ENCODE data around the gene EXOC7. TPM values are rescaled to one million over a fixed set of nuclear protein-coding genes. Genes with fewer than 3 reads are reported as not detected.

EXOC7 gene
- total RNA-seq, 1 donor from 2014 or later, result 132 TPM

DNA sequence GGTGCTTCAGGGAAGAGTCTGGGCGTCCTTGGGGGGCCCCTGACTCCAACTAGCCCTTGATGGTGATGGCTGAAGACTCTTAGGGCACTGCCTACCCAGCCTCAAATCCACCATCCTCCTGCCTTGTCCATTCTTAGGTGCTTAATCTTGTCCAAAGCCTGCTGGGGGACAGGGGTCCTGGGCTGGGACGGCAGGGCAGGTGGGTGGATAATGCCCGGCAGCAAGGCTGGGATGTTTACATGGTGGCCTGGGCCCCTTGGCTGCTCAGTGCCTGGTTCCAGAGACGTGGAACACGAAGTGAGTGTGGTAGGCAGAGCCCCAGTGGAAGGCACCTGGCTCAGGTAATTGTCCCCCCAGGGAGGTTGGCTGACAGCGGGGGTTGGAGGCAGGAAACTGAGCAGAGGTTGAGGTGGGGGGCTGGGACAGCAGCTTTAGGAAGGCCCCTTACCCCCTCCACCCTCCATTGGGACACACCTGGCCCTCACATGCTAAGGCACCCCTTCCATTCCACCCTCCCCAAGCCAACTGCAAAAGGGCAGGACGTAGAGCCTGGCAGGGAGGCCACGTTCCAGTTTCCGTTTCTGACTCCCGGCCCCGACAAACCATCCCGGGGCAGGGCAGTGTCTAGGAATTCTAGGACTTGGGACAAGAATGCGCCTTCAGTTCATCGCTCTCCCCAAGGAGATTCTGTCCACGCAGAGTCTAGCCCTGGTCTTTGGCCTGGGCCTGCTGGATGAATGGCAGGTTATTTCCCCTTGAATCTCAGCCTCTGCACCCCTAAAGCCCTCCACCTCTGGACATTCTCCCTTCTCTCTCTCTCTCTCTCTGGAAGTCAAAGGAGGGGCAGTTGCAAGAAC lies 35.5 kb upstream of the EXOC7 start:
- intact Hi-C loops (cut with micrococcal nuclease), result no loop called here

DNA sequence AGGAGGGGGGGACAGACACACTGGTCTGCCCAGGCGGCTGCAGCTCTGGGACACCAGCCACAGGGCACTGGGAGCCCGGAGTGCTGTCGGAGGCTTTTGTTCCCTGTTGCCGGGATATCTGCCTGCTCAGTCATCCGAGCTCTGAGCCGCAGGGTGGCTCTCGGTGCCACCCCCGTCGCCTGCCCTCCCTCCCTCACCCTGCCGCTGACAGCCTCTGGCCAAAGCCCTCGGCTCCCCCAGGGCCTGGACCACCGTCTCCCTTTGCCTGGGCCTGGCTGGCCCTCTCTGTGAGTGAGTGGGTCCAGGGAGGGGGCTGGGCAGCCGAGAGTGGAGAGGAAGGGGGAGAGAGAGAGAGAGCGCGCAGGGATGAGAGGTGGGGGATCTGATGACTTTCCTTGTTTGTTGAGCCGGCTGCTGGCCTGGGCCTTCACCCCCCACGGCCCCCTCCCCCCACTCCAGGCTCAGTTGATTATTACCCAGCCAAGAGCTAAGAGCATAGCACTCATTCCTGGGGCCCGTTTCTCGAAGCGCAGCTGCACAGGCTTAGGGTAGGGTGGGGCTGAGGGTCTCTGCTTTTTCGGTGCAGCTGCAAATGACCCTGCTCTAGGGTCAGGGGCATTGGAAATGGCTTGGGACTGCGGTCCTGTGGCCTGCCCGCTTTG lies 34.8 kb upstream of the EXOC7 start:
- intact Hi-C loops (cut with micrococcal nuclease), result no loop called here

DNA sequence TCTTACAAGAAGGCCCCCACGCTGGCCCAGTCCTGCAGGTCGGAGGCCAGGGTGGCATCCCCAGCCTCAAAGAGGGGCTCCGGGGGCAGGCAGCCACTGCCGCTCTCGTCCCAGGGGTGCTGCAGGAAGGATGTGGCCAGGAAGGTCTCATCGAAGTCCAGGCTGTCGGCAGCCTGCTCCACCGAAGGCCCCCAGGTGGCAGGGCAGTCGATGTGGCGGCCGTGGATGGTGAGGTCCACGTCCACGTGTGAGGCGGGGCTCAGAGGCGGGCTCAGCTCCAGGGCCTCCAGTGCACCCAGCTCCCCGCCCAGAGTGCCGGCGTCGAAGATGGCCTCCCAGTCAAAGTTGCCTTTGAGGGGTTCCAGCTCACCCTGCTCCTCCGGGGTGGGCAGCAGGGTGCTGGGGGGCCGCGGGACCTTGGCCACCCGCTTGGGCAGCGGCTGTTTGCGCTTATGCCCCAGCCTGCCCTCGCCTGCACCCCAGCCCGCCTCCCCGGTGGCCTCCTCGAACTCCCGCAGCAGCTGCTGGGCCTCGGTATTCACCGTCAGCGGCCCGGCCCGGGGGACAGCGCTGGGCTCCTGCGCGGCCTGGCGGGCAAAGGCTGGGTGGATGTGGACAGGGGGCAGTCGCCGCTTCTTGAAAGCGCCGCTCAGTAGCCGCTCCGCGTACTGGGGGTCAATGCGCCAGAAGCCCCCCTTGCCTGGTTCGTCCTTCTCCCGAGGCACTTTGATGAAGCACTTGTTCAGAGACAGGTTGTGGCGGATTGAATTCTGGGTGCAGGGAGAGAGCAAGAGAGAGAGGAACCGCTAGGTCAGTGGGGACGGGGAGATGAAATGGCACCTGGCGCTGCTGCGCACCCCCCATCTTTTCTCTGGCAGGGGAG lies 34.0 kb upstream of the EXOC7 start:
- intact Hi-C loops (cut with micrococcal nuclease), result no loop called here

DNA sequence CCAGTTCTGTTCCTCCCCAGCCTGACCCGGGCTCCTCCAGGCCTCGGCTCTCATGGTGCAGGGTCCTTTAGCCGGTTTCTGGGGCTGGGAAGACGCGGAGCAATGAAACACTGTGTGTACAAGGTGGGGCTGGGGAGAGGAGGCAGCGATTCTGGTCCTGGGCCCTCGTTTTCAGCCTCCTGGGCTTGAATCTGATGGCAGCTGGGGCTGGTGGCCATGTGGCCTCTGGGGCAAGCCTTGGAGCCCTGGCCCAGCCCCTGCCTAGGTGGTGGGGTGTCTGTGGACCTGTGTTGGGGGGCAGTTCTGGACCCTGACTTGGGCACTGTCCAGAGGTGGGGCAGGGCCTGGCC lies 33.4 kb upstream of the EXOC7 start:
- intact Hi-C loops (cut with micrococcal nuclease), result no loop called here

DNA sequence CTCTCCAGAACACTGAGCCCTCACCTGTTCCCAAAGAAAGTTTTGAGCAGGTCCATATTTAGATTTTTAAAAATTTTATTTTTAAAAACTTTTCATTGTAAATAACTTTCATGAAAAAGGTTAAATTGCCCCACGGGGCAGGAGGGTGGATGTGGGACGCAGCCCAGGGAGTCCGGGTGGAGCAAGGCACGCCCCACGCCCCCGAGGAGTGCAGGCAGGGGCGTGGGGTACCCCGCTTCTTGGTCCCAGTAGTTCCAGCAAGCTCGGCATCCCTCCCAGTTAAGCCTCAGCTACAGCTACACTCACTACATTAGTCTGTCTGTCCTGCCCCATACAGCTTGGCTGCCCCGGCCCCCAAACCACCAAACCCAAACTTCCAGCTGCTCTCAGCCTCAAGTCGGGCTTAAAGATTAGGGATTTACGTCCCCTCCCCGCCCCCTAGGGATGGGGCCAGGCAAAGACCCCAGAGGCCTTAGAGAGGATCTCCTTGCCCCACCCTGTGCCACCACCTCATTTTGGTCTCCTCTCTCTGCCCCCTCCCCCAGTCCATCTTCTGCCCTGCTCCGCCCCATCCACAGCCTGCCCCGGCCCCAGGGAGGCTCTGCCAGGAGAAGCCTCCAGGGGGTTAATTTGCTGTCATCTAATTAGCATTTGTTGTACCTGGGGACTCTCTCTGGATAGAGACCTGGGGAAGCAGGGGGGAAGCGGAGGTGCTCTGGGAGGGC lies 32.9 kb upstream of the EXOC7 start:
- intact Hi-C loops (cut with micrococcal nuclease), result no loop called here

DNA sequence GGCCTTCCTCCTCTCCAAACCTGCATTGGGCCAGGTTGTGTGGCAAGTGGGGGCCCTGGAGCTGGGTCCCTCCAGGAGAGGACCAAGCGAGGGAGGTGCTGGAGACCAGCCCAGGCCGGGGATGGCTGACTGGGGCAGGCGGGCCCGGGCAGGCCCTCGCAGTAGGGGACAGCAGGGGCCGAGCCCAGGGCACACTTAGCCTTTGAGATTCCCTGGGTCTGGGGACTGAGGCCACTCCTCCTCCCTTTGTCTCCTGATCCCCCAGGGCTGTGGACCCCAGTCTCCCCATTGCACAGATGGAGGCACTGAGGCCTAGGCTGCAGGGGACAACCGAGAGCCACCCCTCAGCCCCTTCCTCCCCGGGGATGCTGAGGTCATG lies 32.2 kb upstream of the EXOC7 start:
- intact Hi-C loops (cut with micrococcal nuclease), result no loop called here

DNA sequence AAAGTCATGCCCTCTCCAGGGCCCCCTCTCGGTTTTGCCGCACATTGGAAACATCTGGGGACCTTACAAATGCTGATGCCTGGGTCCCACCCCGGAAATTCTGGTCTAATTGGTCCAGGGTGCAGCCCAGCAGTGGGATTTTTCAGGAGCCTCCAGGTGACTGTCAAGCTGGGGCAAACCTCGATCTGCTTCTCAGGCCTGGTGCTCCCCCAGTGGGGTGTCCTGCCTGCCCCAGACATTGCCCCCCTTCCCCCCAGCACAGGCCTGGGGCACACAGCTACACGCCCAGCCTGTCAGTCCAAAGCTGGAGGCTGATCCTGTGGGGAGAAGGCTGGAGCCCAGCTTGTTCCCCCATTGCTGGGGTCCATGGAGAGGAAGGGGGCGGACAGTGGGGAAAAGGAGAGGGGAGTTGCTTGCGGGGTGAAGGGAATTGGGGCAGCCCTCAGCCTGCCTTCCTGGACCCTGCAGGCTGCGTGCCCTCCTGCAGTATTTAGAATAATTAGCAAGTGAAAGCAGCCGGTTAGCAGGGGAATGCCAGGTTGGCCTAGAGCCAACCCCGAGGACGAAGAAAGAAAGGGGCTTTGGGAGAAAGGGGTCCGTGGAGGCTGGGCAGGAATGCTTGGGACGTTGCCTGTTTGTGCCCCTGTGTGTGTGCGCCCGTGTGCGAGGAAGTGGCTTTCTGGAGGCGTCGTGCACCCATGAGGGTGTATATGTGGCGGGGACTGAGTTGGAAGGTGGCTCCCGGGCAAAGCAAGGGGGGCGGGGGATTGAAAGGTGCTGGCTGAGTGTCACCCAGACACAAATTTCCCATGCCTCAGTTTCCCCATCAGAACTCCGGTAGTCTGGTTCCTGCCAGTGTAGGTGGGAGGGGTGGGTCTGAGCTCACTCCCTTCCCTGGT lies 31.6 kb upstream of the EXOC7 start:
- intact Hi-C loops (cut with micrococcal nuclease), result no loop called here

DNA sequence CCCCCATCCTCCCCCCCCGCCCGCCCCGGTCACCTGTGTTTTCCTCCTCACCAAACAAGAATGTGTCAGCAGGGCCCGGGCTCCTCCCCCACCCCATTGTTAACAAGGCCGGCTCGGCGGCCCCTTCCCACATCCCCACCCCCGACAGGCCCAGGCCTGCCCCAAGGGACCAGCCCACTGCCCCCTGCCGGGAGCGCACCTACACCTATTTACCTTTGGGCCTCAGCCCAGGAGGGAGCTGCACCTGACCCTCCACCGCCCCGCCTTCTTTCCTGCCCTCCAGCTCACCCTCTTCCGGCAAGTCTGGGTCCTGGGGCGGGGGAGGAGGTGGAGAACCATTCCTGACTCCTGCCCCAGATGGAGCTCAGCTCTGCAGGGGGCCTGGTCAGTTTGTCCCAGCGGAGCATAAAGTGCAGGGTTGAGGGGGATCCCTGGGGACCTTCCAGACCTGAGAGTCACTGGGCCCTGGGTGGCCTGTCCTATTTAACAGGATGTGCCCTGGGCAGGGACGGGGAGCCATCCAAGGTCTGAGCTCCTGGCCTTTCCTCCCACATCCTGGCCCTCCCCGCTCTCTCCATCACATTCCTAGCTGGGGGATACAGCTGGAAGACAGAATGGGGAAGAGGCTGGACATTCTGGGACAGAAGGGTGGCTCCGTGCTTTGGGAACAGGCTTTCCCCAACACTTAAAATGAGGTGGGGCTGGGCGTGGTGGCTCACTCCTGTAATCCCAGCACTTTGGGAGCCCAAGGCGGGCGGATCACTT lies 29.2 kb upstream of the EXOC7 start:
- intact Hi-C loops (cut with micrococcal nuclease), result no loop called here

DNA sequence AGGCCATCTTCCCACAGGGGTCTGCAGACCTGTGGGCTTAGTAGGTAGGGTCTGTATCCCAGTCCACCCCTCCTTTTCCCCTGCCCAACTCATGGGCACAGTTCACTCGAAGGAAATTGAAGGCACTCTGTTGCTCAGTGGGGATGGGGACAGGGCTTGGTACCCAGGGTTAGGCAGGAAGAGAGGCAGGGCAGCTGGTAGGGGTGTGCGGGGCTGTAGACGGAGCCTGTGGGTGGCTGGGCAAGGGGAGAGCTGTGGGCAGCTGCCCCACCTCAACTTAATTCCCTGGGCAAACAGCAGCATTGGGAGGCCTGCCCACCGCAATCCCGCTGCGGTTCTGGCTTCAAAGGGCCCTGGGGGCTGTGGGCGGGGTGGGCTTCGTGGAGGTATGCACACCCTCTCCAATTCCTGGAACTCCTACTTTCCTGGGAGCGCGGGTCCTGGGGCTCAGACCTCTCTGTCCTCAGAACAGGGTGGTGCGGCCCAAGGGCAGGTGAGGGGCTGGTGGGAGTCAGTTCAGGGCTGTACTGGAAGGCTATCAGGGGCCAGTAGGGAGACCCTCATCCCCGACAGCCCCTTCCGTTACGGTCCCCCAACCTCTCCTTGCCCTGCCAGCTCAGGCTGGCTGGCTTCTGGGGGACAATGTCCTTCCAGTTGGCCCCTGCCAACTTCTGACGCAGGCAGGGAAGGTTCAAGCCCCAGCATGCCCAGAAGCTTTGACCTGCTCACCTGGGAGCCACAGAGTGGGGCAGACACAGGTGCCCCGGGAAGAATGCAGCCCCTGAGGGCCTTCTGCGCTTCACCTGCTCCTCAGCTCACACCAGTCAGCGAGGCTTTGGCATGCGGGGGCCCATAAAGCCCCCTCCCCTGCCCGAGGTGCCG lies 28.3 kb upstream of the EXOC7 start:
- intact Hi-C loops (cut with micrococcal nuclease), result no loop called here

DNA sequence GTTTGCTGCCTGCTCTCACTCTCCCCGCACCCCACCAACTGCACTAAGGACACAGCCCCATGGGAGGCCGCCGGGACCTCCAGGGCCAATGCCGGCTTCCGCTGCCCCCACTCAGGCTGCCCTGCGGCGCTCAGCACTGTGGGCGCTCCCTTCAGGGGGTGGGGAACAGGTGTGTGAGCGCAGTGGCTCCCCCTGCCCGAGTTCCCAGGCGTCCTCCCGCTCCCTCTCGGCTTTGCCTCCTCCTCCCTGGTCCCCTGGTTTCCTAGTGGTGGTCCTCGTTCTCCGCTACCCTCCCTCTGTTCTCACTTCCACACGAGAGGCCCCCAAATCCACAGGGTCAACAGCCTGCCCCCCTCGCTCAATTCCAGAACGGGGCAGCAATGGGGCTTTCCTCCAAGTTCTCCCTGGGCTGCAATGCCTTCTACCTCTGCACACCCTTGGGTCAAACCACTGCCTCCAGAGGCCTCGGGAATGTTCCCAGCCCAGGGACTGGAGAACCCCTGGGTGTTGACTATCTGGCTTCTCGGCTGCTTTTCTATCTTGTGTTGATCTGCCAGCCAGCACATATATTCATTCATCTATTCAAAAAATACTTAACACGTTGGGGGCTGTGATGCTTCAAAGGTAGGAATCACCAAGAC lies 27.6 kb upstream of the EXOC7 start:
- intact Hi-C loops (cut with micrococcal nuclease), result no loop called here

DNA sequence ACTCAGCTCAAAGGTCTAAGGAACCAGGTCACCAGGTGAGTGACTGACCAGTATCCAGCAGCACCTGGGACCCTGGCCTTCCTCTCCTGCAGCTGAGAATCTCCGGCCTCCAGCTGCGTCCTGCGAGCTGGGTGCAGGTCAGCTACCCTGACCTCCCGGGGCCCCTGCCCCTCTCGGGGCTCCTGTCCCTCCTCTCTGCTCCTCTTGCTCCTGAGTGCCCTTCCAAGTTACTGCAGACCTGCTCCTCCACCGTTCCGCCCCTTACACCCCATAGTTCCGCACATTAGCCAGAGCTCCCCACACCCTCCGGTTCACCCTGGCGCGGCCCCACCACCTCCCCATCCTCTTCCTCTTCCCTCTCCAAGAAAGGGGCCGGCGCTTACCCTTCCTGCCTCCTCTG lies 26.9 kb upstream of the EXOC7 start:
- intact Hi-C loops (cut with micrococcal nuclease), result no loop called here

DNA sequence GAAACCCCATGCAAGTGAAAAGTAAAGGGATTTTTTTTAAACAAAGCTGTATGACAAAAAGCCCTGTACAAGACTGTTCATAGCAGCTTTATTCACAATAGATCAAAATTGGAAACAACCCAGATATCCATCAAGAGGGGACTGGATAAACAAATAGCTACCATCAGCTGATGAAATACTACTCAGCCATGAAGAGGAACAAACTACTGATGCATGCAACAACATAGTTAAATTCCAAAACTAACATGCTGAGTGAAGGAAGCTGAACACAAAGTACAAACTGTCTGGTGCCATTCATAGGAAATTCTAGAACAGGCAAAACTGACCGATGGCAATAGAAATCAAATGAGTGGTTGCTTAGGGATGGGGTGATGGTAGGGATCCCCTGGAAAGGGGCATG lies 22.3 kb upstream of the EXOC7 start:
- intact Hi-C loops (cut with micrococcal nuclease), result no loop called here

DNA sequence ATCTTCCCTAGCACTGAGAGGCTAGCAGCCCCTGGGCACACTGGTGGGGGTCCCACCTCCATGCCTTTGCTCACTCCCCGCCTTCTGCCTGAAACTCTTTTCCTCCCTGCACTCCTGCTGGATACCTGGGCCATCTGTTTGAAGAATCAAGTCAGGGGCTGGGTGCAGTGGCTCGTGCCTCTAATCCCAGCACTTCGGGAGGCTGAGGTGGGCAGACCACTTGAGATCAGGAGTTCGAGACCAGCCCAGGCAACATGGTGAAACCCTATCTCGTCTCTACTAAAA lies 21.7 kb upstream of the EXOC7 start:
- intact Hi-C loops (cut with micrococcal nuclease), result no loop called here

DNA sequence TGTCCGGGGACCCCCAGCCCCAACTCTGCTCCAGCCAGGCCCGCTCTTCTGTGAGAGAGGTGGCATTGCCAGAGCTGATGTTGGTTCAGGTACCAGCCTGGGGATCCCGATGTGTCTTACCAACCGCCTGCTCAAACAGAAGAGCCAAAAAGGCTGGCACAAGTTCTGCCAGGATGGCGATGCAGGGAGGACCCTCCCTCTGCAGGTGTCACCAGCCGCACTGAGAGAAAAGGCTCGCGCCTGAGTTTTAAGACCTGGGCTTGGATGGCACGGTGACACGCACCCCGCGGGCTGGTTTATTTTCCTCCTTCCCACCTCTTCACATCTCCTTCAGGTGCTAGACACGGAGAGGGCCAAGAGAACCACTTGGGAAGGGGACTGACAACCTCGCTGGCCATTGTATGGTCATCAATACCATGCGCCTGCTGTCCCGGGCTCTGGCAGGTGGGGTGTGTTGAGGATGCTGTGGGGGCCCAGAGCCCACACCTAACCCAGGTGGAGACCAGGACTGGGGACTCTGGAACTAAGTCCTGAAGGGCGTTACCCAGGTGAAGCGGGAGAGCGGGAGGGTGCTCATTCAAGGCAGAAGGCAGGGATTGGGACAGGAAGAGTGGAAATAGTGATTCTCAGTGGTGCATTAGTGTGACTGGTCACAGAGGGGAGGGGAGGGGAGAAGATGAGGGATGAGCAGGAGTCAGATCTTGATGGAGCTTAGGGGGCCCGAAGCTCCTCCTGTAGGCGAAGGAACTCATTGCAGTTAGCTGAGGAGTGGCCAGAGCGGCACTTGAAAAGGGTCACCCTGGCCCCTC lies 21.2 kb upstream of the EXOC7 start:
- intact Hi-C loops (cut with micrococcal nuclease), result no loop called here

DNA sequence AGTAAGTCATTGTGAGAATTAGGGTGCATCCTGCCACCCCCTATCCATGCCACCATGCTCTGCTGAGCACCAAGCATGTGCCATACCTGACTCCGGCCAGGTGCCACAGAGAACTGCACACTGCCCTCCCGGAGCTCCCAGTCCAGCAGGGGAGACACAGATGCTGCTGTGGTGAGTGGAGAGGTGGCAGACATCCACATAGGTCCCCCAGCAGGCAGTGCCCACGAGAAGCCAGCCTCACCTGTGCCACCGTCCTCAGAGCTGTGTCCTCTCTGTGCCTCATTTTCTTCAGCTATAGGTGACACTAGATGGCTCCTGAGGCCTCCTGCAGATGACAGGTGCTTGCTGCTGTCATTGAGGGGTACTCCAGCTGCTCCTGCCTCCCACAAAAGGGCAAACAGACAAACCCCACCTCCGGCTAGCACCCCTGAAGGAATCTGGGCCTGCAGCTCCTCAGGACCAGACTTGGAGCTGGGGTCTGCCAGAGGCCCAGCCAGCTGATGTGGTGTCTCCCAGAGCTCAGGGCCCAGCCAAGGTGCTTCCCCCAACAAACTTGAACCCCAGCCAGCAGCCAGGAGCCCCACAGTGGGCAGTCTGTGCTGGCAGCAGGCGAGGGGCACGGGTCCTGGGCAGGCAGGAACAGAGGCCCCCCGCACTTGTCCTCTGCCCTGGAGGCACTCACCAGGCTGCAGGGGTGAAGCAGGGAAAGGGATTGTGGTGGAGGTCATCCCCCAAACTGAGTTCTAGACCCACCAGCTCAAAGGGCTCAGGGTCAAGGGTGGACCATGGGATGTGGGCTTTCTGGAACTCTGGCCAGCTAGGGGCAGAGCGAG lies 20.4 kb upstream of the EXOC7 start:
- intact Hi-C loops (cut with micrococcal nuclease), result no loop called here

DNA sequence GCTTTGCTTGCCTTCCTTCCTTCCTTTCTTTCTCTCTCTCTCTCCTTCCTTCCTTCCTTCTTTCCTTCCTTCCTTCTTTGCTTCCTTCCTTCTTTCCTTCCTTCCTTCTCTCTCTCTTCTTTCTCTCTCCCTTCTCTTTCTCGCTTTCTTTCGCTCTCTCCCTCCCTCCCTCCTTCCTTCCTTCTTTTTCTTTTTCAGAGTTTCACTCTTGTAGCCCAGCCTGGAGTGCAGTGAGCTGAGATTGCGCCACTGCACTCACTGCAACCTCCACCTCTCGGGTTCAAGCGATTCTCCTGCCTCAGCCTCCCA lies 19.6 kb upstream of the EXOC7 start:
- intact Hi-C loops (cut with micrococcal nuclease), result no loop called here

All from T-helper 2 cell treated with Interferon-gamma antibody and Interleukin-4, amounts not matched to agents 100 ng/mL and 5 ng/mL, for 36 hours (primary cell).